ENCODE results near the gene IL11.

- TF ChIP-seq CTCF (IDR thresholded peaks at IDR 0.05) (no peak), POLR2A (IDR thresholded peaks at IDR 0.05) (no peak)
Measured at GRCh38 chr19:55387736-55388497, 17.7 kb upstream of the IL11 start.

All from testis (tissue), 2 donors.